Cardiac muscle cell (in vitro differentiated cells and primary cell): ENCODE results near the gene RNF113B. TPM values are rescaled to one million over a fixed set of nuclear protein-coding genes. Genes with fewer than 3 reads are reported as not detected.
A peak's percentile ranks its signal among the peaks of the same experiment; 100 is the strongest.

ENCODE experiments used
- DNase-seq, 2 donors: peaks; one replicate each; pipeline versions ENCODE4 v3.0.0 to v3.0.0-alpha.2; 2010 to 2017; ENCODE audit warnings: low read depth in 1 of 2, low spot score in 1 of 2
- H3K27ac ChIP-seq: fragments of 200-600 bp; sonication (generic); 2 replicates; pipeline ENCODE4 v1.5.1; 2016
- H3K27me3 ChIP-seq: fragments of 200-600 bp; sonication (generic); 2 replicates; pipeline ENCODE4 v1.6.0; 2016; ENCODE audit warnings: control low read depth
- H3K36me3 ChIP-seq: fragments of 200-600 bp; sonication (generic); 2 replicates; pipeline ENCODE4 v1.5.1; 2016; ENCODE audit warnings: control low read depth
- H3K4me1 ChIP-seq: fragments of 200-600 bp; sonication (generic); 2 replicates; pipeline ENCODE4 v1.8.1; 2017; ENCODE audit warnings: low read depth, mild to moderate bottlenecking, mixed run types
- H3K4me3 ChIP-seq: fragments of 200-600 bp; sonication (generic); 2 replicates; pipeline ENCODE4 v1.5.1; 2016; ENCODE audit warnings: mild to moderate bottlenecking
- H3K9me3 ChIP-seq: fragments of 200-600 bp; sonication (generic); 2 replicates; pipeline ENCODE4 v1.5.1; 2017; ENCODE audit warnings: low read depth, mild to moderate bottlenecking, control low read depth
- CTCF ChIP-seq: IDR thresholded peaks from 2 replicates; pipeline ENCODE4 v1.5.1; 2012; ENCODE audit warnings: low read depth, mild to moderate bottlenecking, low read length
- polyA plus RNA-seq: library from polyadenylated mRNA; unstranded; fragments of >200 nt; fragmentation: Nextera tagmentation; extraction: Ambion mirVana; gene quantifications from 2 replicates; pipeline ENCODE4 v1.2.1, GENCODE V29; 2016
- total RNA-seq: library from RNA; depleted of rRNA; stranded (reverse); fragments of >200 nt; gene quantifications from 2 replicates; pipeline ENCODE4 v1.2.3, GENCODE V29; 2016

RNF113B gene
- total and polyA plus RNA-seq, 2 experiments from 2014 or later, result 0.10 TPM; not detected in 1

- Histone ChIP-seq H3K27me3 (no peaks in the 10 kb centered on the region), H3K9me3 (no peaks in the 10 kb centered on the region), H3K36me3 (no peaks in the 10 kb centered on the region), H3K4me3 (no peak overlapping the region), H3K4me1 (peaks cover 26% of the 10 kb centered on the region), H3K27ac (no peak overlapping the region)
- no peak for DNase-seq
- TF ChIP-seq CTCF, result no peak
Measured at GRCh38 chr13:98217597-98217996, 40.5 kb upstream of the RNF113B start.

GRCh38 chr13:98216711-98217285 lies 39.7 kb upstream of the RNF113B start:
- no peak for TF ChIP-seq CTCF
- Histone ChIP-seq H3K9me3 (no peaks in the 10 kb centered on the region), H3K4me1 (peaks cover 20% of the 10 kb centered on the region), H3K36me3 (no peaks in the 10 kb centered on the region), H3K27me3 (no peaks in the 10 kb centered on the region), H3K27ac (no peak overlapping the region), H3K4me3 (no peak overlapping the region)
- DNase-seq, result no peak

GRCh38 chr13:98216135-98216565 lies 39.1 kb upstream of the RNF113B start:
- no peaks in the 10 kb centered on the region for H3K9me3 ChIP-seq
- no peak overlapping the region for H3K4me3 ChIP-seq
- H3K27me3 ChIP-seq, result no peaks in the 10 kb centered on the region
- no peaks in the 10 kb centered on the region for H3K36me3 ChIP-seq
- peak overlapping the region; percentile 13 for H3K27ac ChIP-seq
- peaks cover 20% of the 10 kb centered on the region for H3K4me1 ChIP-seq
- DNase-seq, result peak; percentile 24 to 62
- TF ChIP-seq CTCF, result no peak

GRCh38 chr13:98215508-98215907 lies 38.4 kb upstream of the RNF113B start:
- Histone ChIP-seq H3K27ac (no peak overlapping the region), H3K4me1 (peaks cover 13% of the 10 kb centered on the region), H3K4me3 (no peak overlapping the region), H3K36me3 (no peaks in the 10 kb centered on the region), H3K9me3 (no peaks in the 10 kb centered on the region), H3K27me3 (no peaks in the 10 kb centered on the region)
- TF ChIP-seq CTCF, result no peak
- no peak for DNase-seq

GRCh38 chr13:98214707-98215106 lies 37.6 kb upstream of the RNF113B start:
- no peak for DNase-seq
- no peak overlapping the region for H3K4me3 ChIP-seq
- H3K27ac ChIP-seq, result no peak overlapping the region
- peaks cover 10% of the 10 kb centered on the region for H3K4me1 ChIP-seq
- TF ChIP-seq CTCF, result no peak
- H3K36me3 ChIP-seq, result no peaks in the 10 kb centered on the region
- no peaks in the 10 kb centered on the region for H3K9me3 ChIP-seq
- H3K27me3 ChIP-seq, result no peaks in the 10 kb centered on the region
